ENCODE measurements around the gene NMBR. TPM values are rescaled to one million over a fixed set of nuclear protein-coding genes. Genes with fewer than 3 reads are reported as not detected.

The NMBR gene
- total RNA-seq, 4 donors from 2014 or later: not detected

DNA sequence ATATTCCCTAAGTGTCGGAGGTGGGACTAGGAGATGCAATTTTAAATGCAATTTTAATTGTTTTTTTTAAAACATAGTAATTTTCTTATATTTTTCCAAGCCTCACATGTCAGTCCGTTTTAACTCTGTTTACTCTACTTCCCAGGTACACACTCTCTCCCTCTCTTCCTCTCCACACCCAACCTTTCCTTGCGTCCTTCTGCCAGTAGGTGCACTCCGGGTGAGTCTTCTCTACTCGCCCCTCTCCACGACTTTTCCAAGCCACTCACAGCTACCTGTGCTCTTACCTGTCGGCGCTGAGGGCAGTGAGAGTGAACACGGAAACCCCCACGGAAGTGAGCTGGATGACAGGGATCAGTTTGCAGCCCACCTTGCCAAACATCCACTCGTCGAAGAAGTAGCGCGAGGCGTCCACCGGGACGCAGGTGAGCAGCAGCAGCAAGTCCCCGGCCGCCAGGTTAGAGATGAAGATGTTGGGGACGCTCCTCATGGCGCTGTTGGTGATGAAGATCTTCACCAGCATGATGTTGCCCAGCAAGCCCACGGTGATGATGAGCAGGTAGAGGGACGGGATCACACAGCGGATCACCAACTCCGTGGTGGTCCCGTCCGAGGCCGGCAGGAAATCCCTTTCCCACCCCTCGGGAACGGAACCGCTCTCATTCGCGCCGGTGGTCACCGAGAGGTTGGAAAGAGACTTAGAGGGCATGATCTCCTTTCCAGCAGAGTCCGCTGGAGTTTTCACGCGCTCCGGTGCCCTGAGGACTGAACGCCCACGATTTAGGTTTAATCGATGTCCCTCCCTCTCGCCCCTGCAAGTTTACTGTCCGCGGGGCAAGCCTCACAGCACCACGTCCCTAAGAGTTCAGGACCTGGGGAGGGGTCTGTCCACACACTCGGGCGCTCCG is 58.7 kb downstream of the NMBR start:
- DNase-seq (ENCODE audit: low spot score in 2 of 2): no peak
- H3K4me3 ChIP-seq (ENCODE audit: low read depth, poor library complexity, severe bottlenecking): no peak overlapping the region
- intact Hi-C loops (cut with DNase I; ENCODE audit: low total_unique reads): no loop called here
- TF ChIP-seq POLR2A (IDR thresholded peaks at IDR 0.05): no peak
- TF ChIP-seq, protein P1, sequence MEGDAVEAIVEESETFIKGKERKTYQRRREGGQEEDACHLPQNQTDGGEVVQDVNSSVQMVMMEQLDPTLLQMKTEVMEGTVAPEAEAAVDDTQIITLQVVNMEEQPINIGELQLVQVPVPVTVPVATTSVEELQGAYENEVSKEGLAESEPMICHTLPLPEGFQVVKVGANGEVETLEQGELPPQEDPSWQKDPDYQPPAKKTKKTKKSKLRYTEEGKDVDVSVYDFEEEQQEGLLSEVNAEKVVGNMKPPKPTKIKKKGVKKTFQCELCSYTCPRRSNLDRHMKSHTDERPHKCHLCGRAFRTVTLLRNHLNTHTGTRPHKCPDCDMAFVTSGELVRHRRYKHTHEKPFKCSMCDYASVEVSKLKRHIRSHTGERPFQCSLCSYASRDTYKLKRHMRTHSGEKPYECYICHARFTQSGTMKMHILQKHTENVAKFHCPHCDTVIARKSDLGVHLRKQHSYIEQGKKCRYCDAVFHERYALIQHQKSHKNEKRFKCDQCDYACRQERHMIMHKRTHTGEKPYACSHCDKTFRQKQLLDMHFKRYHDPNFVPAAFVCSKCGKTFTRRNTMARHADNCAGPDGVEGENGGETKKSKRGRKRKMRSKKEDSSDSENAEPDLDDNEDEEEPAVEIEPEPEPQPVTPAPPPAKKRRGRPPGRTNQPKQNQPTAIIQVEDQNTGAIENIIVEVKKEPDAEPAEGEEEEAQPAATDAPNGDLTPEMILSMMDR (IDR thresholded peaks at IDR 0.05): no peak
- 15 to 18% methylated on average over 34 to 49 of the region's 49 CpGs for WGBS, 2 donors

DNA sequence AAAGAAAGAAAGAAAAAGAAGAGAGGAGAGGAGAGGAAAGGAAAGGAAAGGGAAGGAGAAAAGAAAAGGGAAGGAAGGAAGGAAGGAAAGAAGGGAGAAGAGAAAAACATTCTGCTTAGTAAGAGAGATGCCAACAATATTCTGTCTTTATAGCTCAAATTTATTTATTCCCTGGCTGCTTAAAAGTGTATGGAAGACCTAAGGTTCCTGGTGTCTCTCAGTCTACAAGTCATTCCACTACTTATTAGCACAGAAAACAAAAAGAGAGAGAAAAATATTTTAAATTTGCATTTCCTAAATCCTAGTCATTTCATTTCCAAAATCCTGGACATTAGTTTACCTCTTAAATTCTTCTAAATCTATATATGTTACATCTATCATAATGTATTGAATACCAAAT is 67.8 kb downstream of the NMBR start:
- no peak for DNase-seq (ENCODE audit: low spot score in 2 of 2)
- intact Hi-C loops (cut with DNase I; ENCODE audit: low total_unique reads): no loop called here
- H3K4me3 ChIP-seq (ENCODE audit: low read depth, poor library complexity, severe bottlenecking): no peak overlapping the region
- TF ChIP-seq POLR2A (IDR thresholded peaks at IDR 0.05): no peak
- TF ChIP-seq, protein P1 (IDR thresholded peaks at IDR 0.05): no peak

DNA sequence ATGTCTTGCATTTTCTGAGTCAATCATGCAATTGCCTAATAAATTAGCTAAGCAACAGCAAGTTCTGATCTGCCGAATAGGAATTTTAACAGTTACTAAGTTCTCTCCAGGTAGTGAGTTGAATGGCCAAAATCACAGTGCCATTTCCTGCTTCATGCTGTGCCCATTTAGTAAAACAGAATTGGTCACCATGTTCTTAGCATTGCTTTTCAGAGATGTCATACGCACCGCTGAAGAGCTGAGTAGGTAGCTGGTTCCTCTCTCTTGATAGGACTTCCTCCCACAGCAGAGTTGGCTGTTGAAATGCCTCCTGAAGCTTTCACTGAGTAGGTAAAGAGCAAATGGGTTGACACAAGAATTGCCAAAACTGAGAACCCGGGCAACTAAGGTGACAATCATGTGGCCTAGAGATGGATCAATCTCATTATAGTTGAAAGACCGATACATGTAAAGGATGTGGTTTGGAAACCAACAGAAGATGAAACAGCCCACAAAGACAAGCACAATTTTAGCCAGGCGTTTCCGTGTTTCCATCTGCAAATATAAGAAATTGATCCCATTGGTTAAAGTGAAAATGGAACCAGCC is 71.3 kb downstream of the NMBR start:
- no peak for DNase-seq (ENCODE audit: low spot score in 2 of 2)
- 89 to 91% methylated on average over 7 of the region's 7 CpGs for WGBS, 2 donors
- H3K4me3 ChIP-seq (ENCODE audit: low read depth, poor library complexity, severe bottlenecking): no peak overlapping the region
- no peak for TF ChIP-seq POLR2A (IDR thresholded peaks at IDR 0.05)
- TF ChIP-seq, protein P1 (IDR thresholded peaks at IDR 0.05): no peak
- intact Hi-C loops (cut with DNase I; ENCODE audit: low total_unique reads): no loop called here

DNA sequence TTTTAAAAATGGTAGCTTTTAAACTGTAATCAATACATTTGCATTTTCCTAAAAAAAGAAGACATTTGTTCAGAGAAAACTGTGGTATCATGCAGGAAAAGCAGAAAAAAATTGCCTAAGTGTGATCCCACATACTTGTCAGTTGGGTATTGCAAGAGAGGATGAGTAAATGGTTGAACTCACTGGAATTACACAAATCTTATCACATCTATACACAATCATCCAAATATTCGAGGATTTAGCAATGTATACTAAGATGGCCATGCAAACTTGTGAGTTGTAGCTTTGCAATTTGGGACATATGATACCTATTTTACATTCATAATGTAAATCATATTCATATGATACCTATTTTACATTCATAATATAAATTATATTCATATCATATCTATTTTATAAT is 72.4 kb downstream of the NMBR start:
- TF ChIP-seq POLR2A (IDR thresholded peaks at IDR 0.05): no peak
- TF ChIP-seq, protein P1 (IDR thresholded peaks at IDR 0.05): no peak
- DNase-seq (ENCODE audit: low spot score in 2 of 2): no peak
- intact Hi-C loops (cut with DNase I; ENCODE audit: low total_unique reads): no loop called here
- 75 to 81% methylated on average over 1 of the region's 1 CpG for WGBS, 2 donors
- no peak overlapping the region for H3K4me3 ChIP-seq (ENCODE audit: low read depth, poor library complexity, severe bottlenecking)

DNA sequence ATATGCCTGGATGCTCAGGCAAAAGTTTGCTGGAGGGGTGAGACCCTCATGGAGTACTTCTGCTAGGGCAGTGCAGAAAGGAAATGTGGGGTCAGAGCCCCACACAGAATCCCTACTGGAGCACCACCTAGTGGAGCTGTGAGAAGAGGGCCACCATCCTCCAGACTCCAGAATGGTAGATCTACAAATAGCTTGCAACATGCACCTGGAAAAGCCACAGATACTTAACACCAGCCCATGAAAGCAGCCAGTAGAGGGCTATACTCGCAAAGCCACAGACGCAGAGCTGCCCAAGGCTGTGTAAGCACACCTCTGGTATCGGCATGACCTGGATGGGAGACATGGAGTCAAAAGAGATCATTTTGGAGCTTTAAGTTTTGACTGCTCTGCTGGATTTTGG is 74.9 kb downstream of the NMBR start:
- no peak overlapping the region for H3K4me3 ChIP-seq (ENCODE audit: low read depth, poor library complexity, severe bottlenecking)
- DNase-seq (ENCODE audit: low spot score in 2 of 2): no peak
- WGBS, 2 donors: 69 to 85% methylated on average over 3 of the region's 3 CpGs
- no peak for TF ChIP-seq POLR2A (IDR thresholded peaks at IDR 0.05)
- TF ChIP-seq, protein P1 (IDR thresholded peaks at IDR 0.05): no peak
- intact Hi-C loops (cut with DNase I; ENCODE audit: low total_unique reads): no loop called here
